MM.1S (cell line): ENCODE measurements around the gene WEE1.

Experiments used
- CTCF ChIP-seq: fragments of 300-600 bp; sonication (generic); IDR thresholded peaks from 2 replicates; pipeline ENCODE4 v1.5.1; 2016; ENCODE audit warnings: antibody characterized with exemption, low read length, mixed read lengths
- EZH2 ChIP-seq: fragments of 300-600 bp; sonication (generic); optimal IDR thresholded peaks from 2 replicates; pipeline ENCODE3; 2017; ENCODE audit warnings: low read depth, mild to moderate bottlenecking, antibody characterized with exemption, low read length, mixed read lengths

- TF ChIP-seq EZH2 (no peak), CTCF (no peak)
Observed at GRCh38 chr11:9605742-9606141, 32.3 kb downstream of the WEE1 start.
